Measurements from ENCODE around the gene SETSIP. TPM values are rescaled to one million over a fixed set of nuclear protein-coding genes. Genes with fewer than 3 reads are reported as not detected.

The SETSIP gene
- total and polyA plus RNA-seq, 5 donors from 2014 or later, result not detected

- ATAC-seq (ENCODE audit: low read depth in 2 of 2) (no peak), DNase-seq (no peak)
- Mint-ChIP-seq H3K36me3 (no peaks in the 10 kb centered on the region), H3K27ac (no peak overlapping the region), H3K4me3 (no peak overlapping the region), H3K9me3 (no peaks in the 10 kb centered on the region), H3K4me1 (no peaks in the 10 kb centered on the region), H3K27me3 (peaks cover 15% of the 10 kb centered on the region)
- Histone ChIP-seq H3K4me1 (ENCODE audit: control insufficient read depth, insufficient read depth, low read length, poor library complexity, severe bottlenecking) (no peaks in the 10 kb centered on the region), H3K36me3 (ENCODE audit: control insufficient read depth, insufficient read depth, low read length) (no peaks in the 10 kb centered on the region), H3K4me3 (ENCODE audit: low read depth, low read length) (no peak overlapping the region), H3K9me3 (ENCODE audit: control insufficient read depth in 2 of 2, low read length in 2 of 2) (no peaks in the 10 kb centered on the region), H3K27ac (ENCODE audit: insufficient read depth, low read length, poor library complexity, severe bottlenecking) (no peak overlapping the region), H3K27me3 (ENCODE audit: control insufficient read depth, insufficient read depth, low read length) (peaks cover 11% of the 10 kb centered on the region)
Observed at GRCh38 chr1:92051948-92052347, 23.3 kb downstream of the SETSIP start.

- peaks cover 28% of the 10 kb centered on the region for H3K27me3 Mint-ChIP-seq
- H3K4me3 Mint-ChIP-seq, result no peak overlapping the region
- H3K27ac Mint-ChIP-seq, result no peak overlapping the region
- Histone ChIP-seq H3K4me1 (ENCODE audit: control insufficient read depth, insufficient read depth, low read length, poor library complexity, severe bottlenecking) (no peaks in the 10 kb centered on the region), H3K27me3 (ENCODE audit: control insufficient read depth, insufficient read depth, low read length) (no peaks in the 10 kb centered on the region), H3K36me3 (ENCODE audit: control insufficient read depth, insufficient read depth, low read length) (no peaks in the 10 kb centered on the region), H3K27ac (ENCODE audit: insufficient read depth, low read length, poor library complexity, severe bottlenecking) (no peak overlapping the region), H3K4me3 (ENCODE audit: low read depth, low read length) (no peak overlapping the region), H3K9me3 (ENCODE audit: control insufficient read depth in 2 of 2, low read length in 2 of 2) (no peaks in the 10 kb centered on the region)
- ATAC-seq (ENCODE audit: low read depth in 2 of 2) (no peak), DNase-seq (no peak)
- H3K9me3 Mint-ChIP-seq, result no peaks in the 10 kb centered on the region
- H3K4me1 Mint-ChIP-seq, result no peaks in the 10 kb centered on the region
- no peaks in the 10 kb centered on the region for H3K36me3 Mint-ChIP-seq
Observed at GRCh38 chr1:92045766-92046495, 29.3 kb downstream of the SETSIP start.

- ATAC-seq (ENCODE audit: low read depth in 2 of 2), result no peak
- Histone ChIP-seq H3K4me3 (ENCODE audit: low read depth, low read length) (no peak overlapping the region), H3K27me3 (ENCODE audit: control insufficient read depth, insufficient read depth, low read length) (no peaks in the 10 kb centered on the region), H3K4me1 (ENCODE audit: control insufficient read depth, insufficient read depth, low read length, poor library complexity, severe bottlenecking) (no peaks in the 10 kb centered on the region), H3K27ac (ENCODE audit: insufficient read depth, low read length, poor library complexity, severe bottlenecking) (no peak overlapping the region), H3K36me3 (ENCODE audit: control insufficient read depth, insufficient read depth, low read length) (no peaks in the 10 kb centered on the region), H3K9me3 (ENCODE audit: control insufficient read depth in 2 of 2, low read length in 2 of 2) (no peaks in the 10 kb centered on the region)
- no peak overlapping the region for H3K27ac Mint-ChIP-seq
- peaks cover 31% of the 10 kb centered on the region for H3K27me3 Mint-ChIP-seq
- H3K4me1 Mint-ChIP-seq, result no peaks in the 10 kb centered on the region
- H3K9me3 Mint-ChIP-seq, result no peaks in the 10 kb centered on the region
- H3K36me3 Mint-ChIP-seq, result no peaks in the 10 kb centered on the region
- no peak overlapping the region for H3K4me3 Mint-ChIP-seq
- DNase-seq, result no peak
Observed at GRCh38 chr1:92043621-92044020, 31.6 kb downstream of the SETSIP start.

GRCh38 chr1:92040971-92041370 is 34.2 kb downstream of the SETSIP start:
- no peak for ATAC-seq (ENCODE audit: low read depth in 2 of 2)
- peaks cover 2% of the 10 kb centered on the region for H3K27me3 ChIP-seq (ENCODE audit: control insufficient read depth, insufficient read depth, low read length)
- no peak overlapping the region for H3K4me3 ChIP-seq (ENCODE audit: low read depth, low read length)
- no peak for DNase-seq
- no peaks in the 10 kb centered on the region for H3K9me3 ChIP-seq (ENCODE audit: control insufficient read depth in 2 of 2, low read length in 2 of 2)
- Mint-ChIP-seq H3K4me3 (no peak overlapping the region), H3K27me3 (peaks cover 20% of the 10 kb centered on the region), H3K36me3 (no peaks in the 10 kb centered on the region), H3K9me3 (peaks cover 0 to 3% (median 0%) of the 10 kb centered on the region in 7 donors), H3K4me1 (no peaks in the 10 kb centered on the region), H3K27ac (no peak overlapping the region)
- H3K36me3 ChIP-seq (ENCODE audit: control insufficient read depth, insufficient read depth, low read length), result no peaks in the 10 kb centered on the region
- H3K4me1 ChIP-seq (ENCODE audit: control insufficient read depth, insufficient read depth, low read length, poor library complexity, severe bottlenecking), result no peaks in the 10 kb centered on the region
- H3K27ac ChIP-seq (ENCODE audit: insufficient read depth, low read length, poor library complexity, severe bottlenecking), result no peak overlapping the region

GRCh38 chr1:92038695-92039346 is 36.4 kb downstream of the SETSIP start:
- H3K27me3 Mint-ChIP-seq, result peaks cover 15% of the 10 kb centered on the region
- H3K4me1 Mint-ChIP-seq, result no peaks in the 10 kb centered on the region
- DNase-seq (no peak), ATAC-seq (ENCODE audit: low read depth in 2 of 2) (no peak)
- no peaks in the 10 kb centered on the region for H3K36me3 Mint-ChIP-seq
- no peak overlapping the region for H3K27ac Mint-ChIP-seq
- no peak overlapping the region for H3K4me3 Mint-ChIP-seq
- Histone ChIP-seq H3K27ac (ENCODE audit: insufficient read depth, low read length, poor library complexity, severe bottlenecking) (no peak overlapping the region), H3K9me3 (ENCODE audit: control insufficient read depth in 2 of 2, low read length in 2 of 2) (no peaks in the 10 kb centered on the region), H3K4me3 (ENCODE audit: low read depth, low read length) (no peak overlapping the region), H3K27me3 (ENCODE audit: control insufficient read depth, insufficient read depth, low read length) (peaks cover 8% of the 10 kb centered on the region), H3K36me3 (ENCODE audit: control insufficient read depth, insufficient read depth, low read length) (no peaks in the 10 kb centered on the region), H3K4me1 (ENCODE audit: control insufficient read depth, insufficient read depth, low read length, poor library complexity, severe bottlenecking) (no peaks in the 10 kb centered on the region)
- peaks cover 0 to 3% (median 0%) of the 10 kb centered on the region in 7 donors for H3K9me3 Mint-ChIP-seq

GRCh38 chr1:92037400-92037799 is 37.8 kb downstream of the SETSIP start:
- no peaks in the 10 kb centered on the region for H3K36me3 Mint-ChIP-seq
- Histone ChIP-seq H3K27ac (ENCODE audit: insufficient read depth, low read length, poor library complexity, severe bottlenecking) (no peak overlapping the region), H3K36me3 (ENCODE audit: control insufficient read depth, insufficient read depth, low read length) (no peaks in the 10 kb centered on the region), H3K27me3 (ENCODE audit: control insufficient read depth, insufficient read depth, low read length) (peaks cover 13% of the 10 kb centered on the region), H3K9me3 (ENCODE audit: control insufficient read depth in 2 of 2, low read length in 2 of 2) (no peaks in the 10 kb centered on the region), H3K4me1 (ENCODE audit: control insufficient read depth, insufficient read depth, low read length, poor library complexity, severe bottlenecking) (no peaks in the 10 kb centered on the region), H3K4me3 (ENCODE audit: low read depth, low read length) (no peak overlapping the region)
- H3K27me3 Mint-ChIP-seq, result peaks cover 22% of the 10 kb centered on the region
- ATAC-seq (ENCODE audit: low read depth in 2 of 2) (no peak), DNase-seq (no peak)
- no peak overlapping the region for H3K27ac Mint-ChIP-seq
- H3K4me1 Mint-ChIP-seq, result no peaks in the 10 kb centered on the region
- H3K9me3 Mint-ChIP-seq, result peaks cover 0 to 3% (median 0%) of the 10 kb centered on the region in 7 donors
- H3K4me3 Mint-ChIP-seq, result no peak overlapping the region

- Mint-ChIP-seq H3K4me3 (no peak overlapping the region), H3K9me3 (peaks cover 0 to 1% (median 0%) of the 10 kb centered on the region in 7 donors), H3K36me3 (no peaks in the 10 kb centered on the region), H3K4me1 (peaks cover 4 to 11% (median 6%) of the 10 kb centered on the region in 4 donors), H3K27me3 (peaks cover 57% of the 10 kb centered on the region), H3K27ac (no peak overlapping the region)
- Histone ChIP-seq H3K9me3 (ENCODE audit: control insufficient read depth in 2 of 2, low read length in 2 of 2) (no peaks in the 10 kb centered on the region), H3K4me3 (ENCODE audit: low read depth, low read length) (no peak overlapping the region), H3K36me3 (ENCODE audit: control insufficient read depth, insufficient read depth, low read length) (no peaks in the 10 kb centered on the region), H3K4me1 (ENCODE audit: control insufficient read depth, insufficient read depth, low read length, poor library complexity, severe bottlenecking) (no peaks in the 10 kb centered on the region), H3K27me3 (ENCODE audit: control insufficient read depth, insufficient read depth, low read length) (peaks cover 35% of the 10 kb centered on the region), H3K27ac (ENCODE audit: insufficient read depth, low read length, poor library complexity, severe bottlenecking) (no peak overlapping the region)
- ATAC-seq (ENCODE audit: low read depth in 2 of 2) (no peak), DNase-seq (no peak)
Observed at GRCh38 chr1:92031281-92032110, 43.7 kb downstream of the SETSIP start.
